Measurements from ENCODE around the gene SPAG16. TPM values are rescaled to one million over a fixed set of nuclear protein-coding genes. Genes with fewer than 3 reads are reported as not detected.

SPAG16 gene
- total RNA-seq, 1 donor, result 7.5 TPM

GRCh38 chr2:213537579-213537978 is 253.3 kb downstream of the SPAG16 start:
- peak in 1 of 3 donors; percentile 5 for DNase-seq (ENCODE audit: low read depth in 2 of 3, low spot score in 2 of 3)

GRCh38 chr2:213544940-213545339 is 260.7 kb downstream of the SPAG16 start:
- no peak for DNase-seq (ENCODE audit: low read depth in 2 of 3, low spot score in 2 of 3)

- DNase-seq (ENCODE audit: low read depth in 2 of 3, low spot score in 2 of 3), result peak in 1 of 3 donors; percentile 32
Measured at GRCh38 chr2:213545481-213545880, 261.2 kb downstream of the SPAG16 start.

DNA sequence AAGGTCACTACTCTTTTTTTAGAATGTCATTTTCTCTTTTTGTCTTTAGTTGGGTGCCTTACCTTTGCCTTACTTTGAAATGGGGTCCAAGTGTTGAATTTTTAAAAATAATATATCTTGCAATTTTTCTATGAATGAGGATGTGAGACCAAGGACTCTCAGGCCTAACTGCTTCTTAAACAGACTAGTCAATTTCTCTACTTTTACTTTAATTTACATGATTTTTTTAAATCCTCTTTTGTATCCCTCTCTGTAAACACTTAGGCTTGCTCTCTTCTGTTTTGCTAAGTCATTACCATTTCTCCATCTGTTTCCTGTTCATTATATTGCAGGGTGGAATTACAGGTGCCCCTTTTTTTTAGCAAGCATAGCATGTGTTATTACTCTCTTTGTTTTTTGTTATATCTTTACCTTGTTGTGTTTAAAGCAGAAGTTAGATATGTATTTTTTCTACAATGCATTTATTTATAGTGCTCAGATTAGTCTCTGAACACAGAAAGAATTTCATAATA is 261.8 kb downstream of the SPAG16 start:
- peak in 2 of 3 donors; percentile 39 to 85 for DNase-seq (ENCODE audit: low read depth in 2 of 3, low spot score in 2 of 3)

DNA sequence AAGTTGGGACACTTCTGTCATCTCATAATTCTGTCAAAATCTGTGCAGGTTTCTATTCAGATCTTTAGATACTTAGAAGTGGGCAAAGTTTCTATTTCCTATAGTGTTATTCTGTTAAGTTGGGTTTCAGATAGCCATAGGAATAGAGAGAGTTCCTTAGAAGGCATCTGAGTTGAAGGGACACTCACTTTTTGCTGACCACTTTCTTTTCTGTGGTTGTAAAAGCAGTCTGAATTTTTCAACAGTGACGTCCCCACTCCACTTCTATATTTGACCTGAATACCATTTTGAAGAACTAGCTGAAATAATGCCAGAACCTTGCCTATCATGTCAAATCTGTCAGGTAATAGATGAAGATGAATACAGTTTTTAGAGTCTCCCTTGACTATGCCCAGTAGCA is 267.3 kb downstream of the SPAG16 start:
- DNase-seq (ENCODE audit: low read depth in 2 of 3, low spot score in 2 of 3), result no peak

DNA sequence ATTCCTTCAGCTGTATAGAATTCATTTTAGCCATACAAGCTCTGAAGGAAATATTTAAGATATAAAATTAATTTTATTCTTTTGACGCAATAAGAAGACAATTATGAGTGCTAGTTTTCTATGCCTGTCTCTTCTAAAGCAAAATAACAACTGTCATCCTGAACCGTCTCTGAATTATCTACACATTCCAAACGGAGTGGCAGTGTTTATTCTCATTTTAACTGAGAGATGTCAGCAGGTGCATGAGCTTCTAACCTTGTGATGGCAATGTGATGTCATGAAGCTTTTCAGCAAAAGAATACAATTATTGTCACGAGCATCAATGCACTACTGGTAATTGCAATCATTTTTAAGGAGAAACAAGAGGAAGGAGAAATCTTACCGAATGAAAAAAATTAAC is 274.8 kb downstream of the SPAG16 start:
- no peak for DNase-seq (ENCODE audit: low read depth in 2 of 3, low spot score in 2 of 3)

- no peak for DNase-seq (ENCODE audit: low read depth in 2 of 3, low spot score in 2 of 3)
Measured at GRCh38 chr2:213561759-213562158, 277.5 kb downstream of the SPAG16 start.

DNA sequence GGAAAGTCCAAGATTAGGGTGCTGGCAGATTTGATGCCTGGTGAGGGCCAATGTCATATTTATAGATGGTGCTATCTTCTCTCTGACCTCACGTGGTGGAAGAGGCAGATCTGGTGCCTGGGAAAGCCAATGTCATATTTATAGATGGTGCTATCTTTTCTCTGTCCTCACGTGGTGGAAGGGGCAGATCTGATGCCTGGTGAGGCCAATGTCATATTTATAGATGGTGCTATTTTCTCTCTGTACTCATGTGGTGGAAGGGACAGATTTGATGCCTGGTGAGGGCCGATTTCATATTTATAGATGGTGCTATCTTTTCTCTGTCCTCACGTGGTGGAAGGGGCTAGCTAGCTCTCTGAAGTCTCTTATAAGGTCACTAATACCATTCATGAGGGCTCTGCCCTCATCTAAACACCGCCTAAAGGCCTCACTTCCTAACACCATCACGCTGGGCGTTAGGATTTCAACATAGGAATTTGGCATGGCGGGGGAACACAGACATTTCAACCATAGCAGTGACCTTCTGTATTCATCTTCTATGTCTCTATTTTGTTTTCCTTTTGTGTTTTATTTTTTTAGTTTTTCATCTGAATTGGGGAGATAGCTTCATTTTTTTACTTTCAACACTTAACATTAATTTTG is 278.4 kb downstream of the SPAG16 start:
- DNase-seq (ENCODE audit: low read depth in 2 of 3, low spot score in 2 of 3), result no peak

- DNase-seq (ENCODE audit: low read depth in 2 of 3, low spot score in 2 of 3), result no peak
Measured at GRCh38 chr2:213566846-213567245, 282.6 kb downstream of the SPAG16 start.

GRCh38 chr2:213609570-213610170 is 325.4 kb downstream of the SPAG16 start:
- no peak for DNase-seq (ENCODE audit: low read depth in 2 of 3, low spot score in 2 of 3)

DNA sequence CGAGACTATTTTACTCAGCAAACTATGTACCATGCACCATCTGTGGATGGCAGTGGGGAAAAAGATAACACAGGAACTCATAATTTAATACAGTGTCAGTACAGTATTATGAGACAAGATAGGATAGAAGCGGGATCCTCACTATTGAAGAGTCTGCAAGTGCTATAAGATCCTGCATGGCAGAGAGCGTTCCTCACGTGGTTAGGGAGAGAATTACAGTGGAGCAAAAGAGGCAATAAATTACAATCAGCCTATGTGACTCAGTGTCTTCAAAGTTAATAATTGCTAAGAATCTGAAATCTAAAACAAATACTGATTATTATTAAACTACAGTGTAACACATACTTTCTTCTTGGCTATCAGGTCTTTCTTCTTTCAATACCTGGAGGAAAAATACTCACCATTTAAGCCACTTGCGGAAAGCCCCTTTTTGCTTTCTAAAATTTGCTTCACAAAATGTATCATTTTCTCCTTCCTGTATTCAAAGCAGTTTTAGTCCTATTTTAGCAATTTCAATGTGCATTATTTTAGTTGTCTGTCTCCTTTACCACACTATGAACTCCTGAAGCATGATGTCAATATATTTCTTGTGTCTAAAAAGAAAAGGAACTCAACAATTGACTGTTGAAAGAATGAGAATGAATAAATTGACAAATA is 342.9 kb downstream of the SPAG16 start:
- DNase-seq (ENCODE audit: low read depth in 2 of 3, low spot score in 2 of 3), result no peak

DNA sequence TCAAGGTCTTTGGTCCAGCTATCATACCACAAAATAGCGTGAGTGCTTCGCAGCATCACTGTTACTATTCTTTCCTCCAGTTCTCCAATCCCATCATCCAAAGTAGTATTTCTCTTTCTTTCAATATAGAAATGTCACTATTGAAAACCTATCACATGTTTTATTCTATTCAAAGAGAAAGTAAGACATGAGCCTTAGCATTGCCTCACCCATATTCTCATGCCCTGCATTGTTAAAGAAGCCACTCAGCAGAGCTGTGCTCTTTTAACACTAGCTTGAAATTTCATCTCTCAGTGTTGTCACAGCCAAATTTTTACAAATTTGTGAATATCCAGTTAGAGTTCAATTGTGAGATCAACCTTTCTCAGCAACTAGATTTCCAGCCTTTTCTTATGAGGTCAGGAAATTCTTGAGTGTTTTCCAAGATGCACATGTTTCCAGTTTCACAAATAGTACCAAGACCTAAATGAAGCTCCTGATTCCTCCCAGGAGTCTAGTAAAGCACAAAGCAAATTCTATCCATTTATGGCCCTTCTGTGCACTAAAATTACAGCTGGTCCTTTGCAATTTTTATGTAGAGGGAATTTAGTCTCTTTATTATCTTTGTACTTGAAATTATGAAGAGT is 343.7 kb downstream of the SPAG16 start:
- DNase-seq (ENCODE audit: low read depth in 2 of 3, low spot score in 2 of 3), result no peak

DNA sequence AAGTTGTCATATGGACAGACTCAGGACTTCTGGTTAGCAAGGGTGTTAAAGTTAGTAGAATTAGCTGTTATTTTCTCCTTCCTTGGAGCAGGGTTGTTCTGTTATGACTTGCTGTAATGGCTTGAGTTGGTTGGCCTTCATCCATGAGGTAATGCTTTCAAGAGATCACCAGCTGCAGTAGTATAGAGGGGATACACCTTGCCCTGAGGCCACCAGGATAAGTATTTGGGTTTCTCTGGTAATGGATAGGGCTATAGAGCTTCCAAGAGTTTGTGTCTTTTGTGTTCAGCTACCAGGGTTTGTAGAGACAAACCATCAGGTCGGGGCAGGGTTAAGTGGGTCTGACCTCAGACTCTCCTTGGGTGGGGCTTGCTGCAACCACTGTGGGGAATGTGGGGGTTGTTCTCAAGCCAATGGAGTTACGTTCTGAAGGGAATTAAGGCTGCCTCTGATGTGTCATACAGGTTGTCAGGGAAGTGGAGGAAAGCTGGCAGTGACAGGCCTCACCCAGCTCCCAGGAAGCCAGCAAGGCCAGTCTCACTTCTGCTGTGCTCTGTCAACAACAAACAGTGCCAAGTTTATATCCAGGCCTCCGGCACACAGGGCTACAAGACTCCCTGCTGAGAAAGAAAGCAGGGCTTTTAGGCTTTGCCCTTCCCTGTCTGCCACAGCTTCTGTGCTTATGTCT is 356.6 kb downstream of the SPAG16 start:
- DNase-seq (ENCODE audit: low read depth in 2 of 3, low spot score in 2 of 3), result no peak

DNA sequence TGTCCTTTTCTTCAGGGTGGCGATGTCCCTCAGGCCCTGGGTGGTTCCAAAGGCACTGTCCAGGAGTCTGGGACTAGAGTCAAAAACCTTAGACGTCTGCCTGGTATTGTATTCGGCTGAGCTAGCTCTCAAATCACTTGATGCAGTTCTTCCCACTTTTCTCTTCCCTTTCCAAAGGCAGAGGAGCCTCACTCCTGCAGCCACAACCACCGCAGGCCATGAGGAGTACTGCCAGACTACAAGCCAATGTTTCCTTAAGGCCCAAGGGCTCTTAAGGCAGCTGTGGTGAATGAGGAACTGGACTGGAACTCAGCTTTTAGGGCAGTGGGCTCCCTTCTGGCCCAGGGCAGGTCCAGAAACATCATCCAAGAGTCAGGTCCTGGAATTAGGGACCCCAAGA is 360.7 kb downstream of the SPAG16 start:
- DNase-seq (ENCODE audit: low read depth in 2 of 3, low spot score in 2 of 3), result no peak

- no peak for DNase-seq (ENCODE audit: low read depth in 2 of 3, low spot score in 2 of 3)
Measured at GRCh38 chr2:213649176-213649575, 364.9 kb downstream of the SPAG16 start.

DNA sequence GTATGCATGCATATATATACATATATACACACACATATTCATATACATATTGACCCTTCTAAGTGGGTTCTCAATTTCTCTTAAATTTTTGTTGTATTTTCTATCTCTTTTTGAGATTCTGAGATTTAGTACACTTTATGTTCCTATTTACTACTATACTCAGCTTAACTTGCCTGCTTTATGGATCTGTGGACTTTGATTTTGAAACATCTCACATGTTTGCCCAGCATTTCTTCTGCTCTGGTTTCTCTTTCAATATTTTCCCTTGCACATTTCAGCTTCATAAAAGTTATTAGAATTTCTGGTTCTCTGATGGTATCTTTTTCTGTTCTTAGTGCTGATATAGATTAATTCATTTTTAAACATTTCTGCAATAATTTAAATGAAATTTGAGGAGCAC is 380.6 kb downstream of the SPAG16 start:
- no peak for DNase-seq (ENCODE audit: low read depth in 2 of 3, low spot score in 2 of 3)

DNA sequence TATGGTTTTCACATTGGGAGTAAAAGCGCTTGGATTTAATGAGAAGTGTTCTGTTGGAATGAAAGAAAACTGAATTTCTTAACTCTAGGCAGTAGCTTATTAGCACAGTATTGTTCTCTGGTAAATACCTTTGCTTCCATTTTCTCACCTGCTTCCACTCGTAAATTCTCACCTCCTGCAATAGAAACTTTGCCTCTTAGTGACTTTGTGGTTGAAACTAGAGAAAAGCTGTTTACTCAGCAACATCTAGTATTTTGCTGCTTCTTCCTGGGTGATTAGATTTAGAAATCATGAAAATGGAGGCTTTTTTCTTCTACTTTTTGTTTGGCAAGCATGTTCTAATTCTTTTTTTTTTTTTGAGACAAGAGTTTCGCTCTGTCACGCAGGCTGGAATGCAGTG is 385.4 kb downstream of the SPAG16 start:
- DNase-seq (ENCODE audit: low read depth in 2 of 3, low spot score in 2 of 3), result no peak

- no peak for DNase-seq (ENCODE audit: low read depth in 2 of 3, low spot score in 2 of 3)
Measured at GRCh38 chr2:213678437-213679218, 394.4 kb downstream of the SPAG16 start.

DNA sequence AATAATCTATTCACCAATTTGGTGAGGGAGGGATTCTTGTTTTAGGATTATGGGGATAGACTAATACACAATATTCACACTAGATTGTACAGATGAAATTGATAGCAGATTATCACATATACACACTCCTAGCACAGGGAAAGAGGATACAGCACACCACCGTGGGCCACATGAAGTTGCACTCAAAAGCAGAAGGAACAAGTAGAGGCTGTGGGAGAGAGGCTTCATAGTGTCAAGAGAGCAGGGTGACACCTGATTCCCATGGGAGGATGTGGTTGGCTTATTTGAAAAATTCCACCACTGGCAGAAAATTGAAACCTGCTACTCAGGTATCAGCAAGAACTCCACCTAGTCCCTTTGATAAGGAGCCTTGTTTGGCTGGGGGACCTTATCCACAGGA is 395.6 kb downstream of the SPAG16 start:
- DNase-seq (ENCODE audit: low read depth in 2 of 3, low spot score in 2 of 3), result no peak

DNA sequence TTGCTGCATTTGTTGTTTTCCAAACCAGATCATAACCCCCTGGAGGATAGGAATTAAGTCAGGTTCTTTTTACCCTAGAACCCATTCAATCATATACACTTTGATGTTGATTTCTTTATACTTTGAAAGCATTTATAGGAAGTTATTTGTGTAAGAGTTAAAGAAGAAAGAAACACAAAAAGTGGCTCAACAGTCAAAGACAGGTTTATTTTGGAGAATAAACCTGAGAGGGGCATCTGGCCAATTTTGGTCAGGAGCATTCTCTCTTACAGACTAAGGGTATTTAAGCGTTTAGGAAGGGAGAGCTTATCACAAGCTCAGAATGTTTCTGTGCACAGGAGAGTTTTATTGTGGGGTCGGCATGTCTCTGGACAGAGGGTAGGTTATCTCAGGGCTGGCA is 398.0 kb downstream of the SPAG16 start:
- DNase-seq (ENCODE audit: low read depth in 2 of 3, low spot score in 2 of 3), result no peak

Data from hematopoietic multipotent progenitor cell (in vitro differentiated cells).